ENCODE results near the gene RGS5.

DNA sequence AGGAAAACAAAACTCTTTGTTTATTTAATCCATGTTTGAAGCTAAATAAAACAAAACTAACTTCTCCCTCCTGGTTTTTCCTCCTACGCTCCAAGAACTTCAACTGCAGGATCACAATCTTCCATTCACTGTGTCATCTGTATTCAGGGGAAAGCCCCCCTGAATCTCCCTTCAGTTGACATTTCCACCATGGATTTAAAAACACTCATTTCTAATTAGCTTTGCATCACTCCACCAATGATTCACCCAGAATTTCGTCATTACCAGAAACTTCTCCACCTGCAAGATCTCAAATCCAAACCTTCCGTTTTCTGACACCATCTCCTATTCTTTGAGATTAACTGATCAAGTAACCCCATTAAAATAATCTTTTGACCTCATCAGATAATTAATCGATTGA is 10.9 kb upstream of the RGS5 start:
- TF ChIP-seq, protein P1, sequence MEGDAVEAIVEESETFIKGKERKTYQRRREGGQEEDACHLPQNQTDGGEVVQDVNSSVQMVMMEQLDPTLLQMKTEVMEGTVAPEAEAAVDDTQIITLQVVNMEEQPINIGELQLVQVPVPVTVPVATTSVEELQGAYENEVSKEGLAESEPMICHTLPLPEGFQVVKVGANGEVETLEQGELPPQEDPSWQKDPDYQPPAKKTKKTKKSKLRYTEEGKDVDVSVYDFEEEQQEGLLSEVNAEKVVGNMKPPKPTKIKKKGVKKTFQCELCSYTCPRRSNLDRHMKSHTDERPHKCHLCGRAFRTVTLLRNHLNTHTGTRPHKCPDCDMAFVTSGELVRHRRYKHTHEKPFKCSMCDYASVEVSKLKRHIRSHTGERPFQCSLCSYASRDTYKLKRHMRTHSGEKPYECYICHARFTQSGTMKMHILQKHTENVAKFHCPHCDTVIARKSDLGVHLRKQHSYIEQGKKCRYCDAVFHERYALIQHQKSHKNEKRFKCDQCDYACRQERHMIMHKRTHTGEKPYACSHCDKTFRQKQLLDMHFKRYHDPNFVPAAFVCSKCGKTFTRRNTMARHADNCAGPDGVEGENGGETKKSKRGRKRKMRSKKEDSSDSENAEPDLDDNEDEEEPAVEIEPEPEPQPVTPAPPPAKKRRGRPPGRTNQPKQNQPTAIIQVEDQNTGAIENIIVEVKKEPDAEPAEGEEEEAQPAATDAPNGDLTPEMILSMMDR (IDR thresholded peaks at IDR 0.05 in 2 of 3, conservative IDR thresholded peaks at IDR 0.05 in 1 of 3; ENCODE audit: borderline replicate concordance in 1 of 3, insufficient read depth in 1 of 3, low read depth in 2 of 3, low read length in 2 of 3), result no peak
- TF ChIP-seq CBX3 (IDR thresholded peaks at IDR 0.05; ENCODE audit: low read depth), result no peak

Data from HCT116 (cell line).